Fibroblast of lung (primary cell): ENCODE data around the gene KLHL17.

Experiments
- EZH2 ChIP-seq: IDR thresholded peaks from 2 replicates; pipeline ENCODE4 v1.5.1; 2012; ENCODE audit warnings: low read length, control low read depth, mild to moderate bottlenecking; ENCODE audit errors: missing control alignments
- TF ChIP-seq, protein P1 (sequence below), 2 donors: IDR thresholded peaks in 1 of 2; conservative IDR thresholded peaks in 1 of 2; 1 replicate in 1 of 2; 2 replicates in 1 of 2; pipeline ENCODE4 v1.5.1; 2011 to 2012; ENCODE audit warnings: low read length in 2 of 2, control low read depth in 1 of 2, inconsistent platforms in 1 of 2, low read depth in 1 of 2, mild to moderate bottlenecking in 1 of 2

DNA sequence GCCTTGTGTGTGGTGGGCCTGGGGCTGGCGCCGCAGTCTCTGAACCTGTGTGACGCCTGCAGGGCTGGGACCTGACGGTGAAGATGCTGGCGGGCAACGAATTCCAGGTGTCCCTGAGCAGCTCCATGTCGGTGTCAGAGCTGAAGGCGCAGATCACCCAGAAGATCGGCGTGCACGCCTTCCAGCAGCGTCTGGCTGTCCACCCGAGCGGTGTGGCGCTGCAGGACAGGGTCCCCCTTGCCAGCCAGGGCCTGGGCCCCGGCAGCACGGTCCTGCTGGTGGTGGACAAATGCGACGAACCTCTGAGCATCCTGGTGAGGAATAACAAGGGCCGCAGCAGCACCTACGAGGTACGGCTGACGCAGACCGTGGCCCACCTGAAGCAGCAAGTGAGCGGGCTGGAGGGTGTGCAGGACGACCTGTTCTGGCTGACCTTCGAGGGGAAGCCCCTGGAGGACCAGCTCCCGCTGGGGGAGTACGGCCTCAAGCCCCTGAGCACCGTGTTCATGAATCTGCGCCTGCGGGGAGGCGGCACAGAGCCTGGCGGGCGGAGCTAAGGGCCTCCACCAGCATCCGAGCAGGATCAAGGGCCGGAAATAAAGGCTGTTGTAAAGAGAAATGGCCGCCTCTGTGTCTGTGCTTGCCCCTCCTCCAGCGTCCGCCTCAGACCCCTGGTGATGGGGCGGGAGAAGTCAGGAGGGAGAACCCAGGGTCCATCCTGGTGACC, 53.7 kb downstream of the KLHL17 start:
- TF ChIP-seq, protein P1, sequence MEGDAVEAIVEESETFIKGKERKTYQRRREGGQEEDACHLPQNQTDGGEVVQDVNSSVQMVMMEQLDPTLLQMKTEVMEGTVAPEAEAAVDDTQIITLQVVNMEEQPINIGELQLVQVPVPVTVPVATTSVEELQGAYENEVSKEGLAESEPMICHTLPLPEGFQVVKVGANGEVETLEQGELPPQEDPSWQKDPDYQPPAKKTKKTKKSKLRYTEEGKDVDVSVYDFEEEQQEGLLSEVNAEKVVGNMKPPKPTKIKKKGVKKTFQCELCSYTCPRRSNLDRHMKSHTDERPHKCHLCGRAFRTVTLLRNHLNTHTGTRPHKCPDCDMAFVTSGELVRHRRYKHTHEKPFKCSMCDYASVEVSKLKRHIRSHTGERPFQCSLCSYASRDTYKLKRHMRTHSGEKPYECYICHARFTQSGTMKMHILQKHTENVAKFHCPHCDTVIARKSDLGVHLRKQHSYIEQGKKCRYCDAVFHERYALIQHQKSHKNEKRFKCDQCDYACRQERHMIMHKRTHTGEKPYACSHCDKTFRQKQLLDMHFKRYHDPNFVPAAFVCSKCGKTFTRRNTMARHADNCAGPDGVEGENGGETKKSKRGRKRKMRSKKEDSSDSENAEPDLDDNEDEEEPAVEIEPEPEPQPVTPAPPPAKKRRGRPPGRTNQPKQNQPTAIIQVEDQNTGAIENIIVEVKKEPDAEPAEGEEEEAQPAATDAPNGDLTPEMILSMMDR (conservative IDR thresholded peaks at IDR 0.05 in 1 of 2, IDR thresholded peaks at IDR 0.05 in 1 of 2; ENCODE audit: low read depth in 1 of 2, low read length in 2 of 2): no peak
- TF ChIP-seq EZH2: no peak
